Ramos (cell line): Measurements from ENCODE around the gene MT3.
"Not testable (repeated sequence)": the region's sequence is repeated elsewhere in the genome, so short reads cannot be mapped to it uniquely, and the experiment has no call there.

Source experiments
- in situ Hi-C: fragments of 300-500 bp; cut with MboI; formaldehyde crosslinking; loops from one replicate; pipeline ENCODE4 v1.14.3; 2022; ENCODE audit warnings: low sequenced_read_pairs; ENCODE audit not compliant: unreplicated experiment

Gene MT3

GRCh38 chr16:56608043-56608875 lies 18.9 kb downstream of the MT3 start, which contains the start of gene MT2A:
Gene MT2A (plus strand): TSS chr16:56608584. CDS start chr16:56608656, 72 bp downstream.
- in situ Hi-C loops, result no loop called here

DNA sequence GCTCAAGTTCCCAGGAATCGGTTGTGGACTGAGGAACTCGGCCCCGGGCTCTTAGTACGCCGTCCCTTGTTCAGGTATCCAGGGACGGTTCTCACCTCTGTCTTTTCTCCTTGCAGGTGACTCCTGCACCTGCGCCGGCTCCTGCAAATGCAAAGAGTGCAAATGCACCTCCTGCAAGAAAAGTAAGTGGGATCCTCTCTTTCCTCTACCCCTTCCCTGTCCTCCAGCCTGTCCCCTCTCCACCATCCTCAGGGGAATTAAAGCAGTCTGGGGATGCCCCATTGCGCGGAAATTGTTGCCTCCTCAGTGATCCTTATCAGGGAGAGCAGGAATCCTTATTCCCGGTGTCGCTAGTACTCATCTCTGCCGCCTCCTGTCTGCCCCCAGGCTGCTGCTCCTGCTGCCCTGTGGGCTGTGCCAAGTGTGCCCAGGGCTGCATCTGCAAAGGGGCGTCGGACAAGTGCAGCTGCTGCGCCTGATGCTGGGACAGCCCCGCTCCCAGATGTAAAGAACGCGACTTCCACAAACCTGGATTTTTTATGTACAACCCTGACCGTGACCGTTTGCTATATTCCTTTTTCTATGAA lies 19.6 kb downstream of the MT3 start:
- in situ Hi-C loops, result no loop called here

- in situ Hi-C loops, result no loop called here
These were observed 20.2 kb downstream of the MT3 start for GRCh38 chr16:56609463-56609921.

DNA sequence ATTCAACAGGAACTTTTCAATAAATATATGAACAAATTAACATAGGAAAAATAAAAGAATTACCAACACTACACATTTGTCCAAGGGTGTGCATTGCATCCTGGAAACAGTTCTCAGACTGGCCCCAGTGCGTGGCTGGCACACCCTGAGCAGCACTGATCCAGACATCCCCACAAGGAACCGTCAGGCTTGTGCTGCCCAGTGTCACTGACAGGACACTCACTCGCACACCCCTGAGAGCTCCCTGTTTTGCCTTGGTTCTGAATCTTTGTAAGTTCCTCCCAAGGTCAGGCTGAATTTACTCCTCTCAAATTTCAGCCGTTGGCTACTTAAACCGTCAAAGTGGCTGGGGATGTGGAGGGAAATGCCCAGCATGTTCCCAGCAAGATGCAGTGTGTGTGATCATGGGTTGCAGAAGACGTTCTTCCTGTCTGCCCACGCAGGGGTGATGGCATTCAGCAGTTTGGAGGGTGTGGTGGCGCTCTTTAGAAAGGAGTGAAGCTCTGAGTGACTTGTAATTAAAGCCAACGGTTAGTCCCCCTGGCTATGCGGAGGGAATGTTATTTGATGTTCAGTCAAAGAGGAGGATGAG lies 20.8 kb downstream of the MT3 start:
- in situ Hi-C loops, result no loop called here

DNA sequence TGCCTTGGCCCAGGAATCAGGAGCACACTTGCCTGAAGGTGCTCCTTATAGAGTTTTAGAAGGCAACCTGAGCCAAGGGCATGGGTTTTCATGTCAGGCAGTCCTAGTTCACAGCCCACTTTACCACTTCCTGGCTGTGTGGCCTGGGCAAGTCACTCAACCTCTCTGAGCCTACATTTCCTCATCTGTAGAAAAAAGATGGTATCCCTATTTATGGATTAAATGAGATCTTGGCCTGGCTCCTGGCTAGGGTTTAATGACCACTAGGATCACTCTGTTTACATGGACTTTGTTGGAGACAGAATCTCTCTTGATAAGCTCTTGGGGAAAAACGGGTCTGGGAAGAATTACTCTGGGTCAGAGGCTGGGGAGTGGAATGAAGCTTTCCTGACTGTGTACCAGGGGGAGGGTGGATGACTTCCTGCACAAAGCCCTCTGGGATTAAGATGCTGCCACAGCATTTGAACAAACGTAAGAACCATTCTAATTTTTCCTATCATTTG lies 21.3 kb downstream of the MT3 start:
- in situ Hi-C loops, result no loop called here

DNA sequence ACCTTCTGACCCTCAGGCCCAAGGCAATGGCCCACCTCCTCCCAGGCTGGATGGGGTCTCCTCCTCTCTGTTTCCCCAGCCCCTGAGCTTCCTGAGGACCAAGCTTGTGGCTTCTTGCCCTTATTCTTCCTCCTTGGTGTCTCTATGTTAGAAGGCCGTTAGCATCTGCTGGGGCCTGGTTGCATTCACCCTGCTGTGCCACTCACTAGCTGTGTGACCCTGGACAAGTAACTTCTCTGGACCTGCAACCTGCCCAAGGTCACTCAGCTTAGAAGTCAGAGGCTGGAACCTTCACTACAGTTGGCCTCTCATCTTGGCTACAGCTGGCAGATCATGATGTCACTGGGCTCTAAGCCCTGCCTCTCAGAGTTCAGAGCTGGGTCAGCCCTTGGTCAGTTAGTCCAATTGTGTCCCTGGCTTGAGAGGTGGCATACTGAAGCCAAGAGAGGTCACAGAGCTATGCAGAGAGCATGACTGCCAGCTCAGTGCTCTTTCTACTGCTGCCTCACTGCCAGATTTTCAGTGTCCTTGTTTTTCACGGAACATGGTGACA lies 22.0 kb downstream of the MT3 start:
- in situ Hi-C loops, result no loop called here

DNA sequence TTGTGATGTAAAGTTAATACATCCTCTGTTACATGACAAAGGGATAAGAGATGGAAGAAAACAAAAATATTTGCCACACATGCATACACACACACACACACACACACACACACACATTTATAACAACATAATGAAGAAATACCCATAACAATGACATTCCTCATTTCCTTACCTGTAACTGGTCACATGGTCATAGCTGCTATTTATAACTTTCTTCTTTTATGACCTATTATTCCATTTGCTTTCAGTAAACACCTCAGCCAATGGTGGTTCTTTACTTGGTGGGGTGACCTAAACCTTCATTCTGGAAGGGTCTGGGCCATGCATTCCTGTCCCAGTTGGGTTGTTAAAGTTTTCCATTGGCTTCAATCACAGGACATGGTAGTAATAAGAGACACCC lies 24.4 kb downstream of the MT3 start:
- in situ Hi-C loops, result no loop called here

GRCh38 chr16:56614549-56614991 lies 25.2 kb downstream of the MT3 start:
- in situ Hi-C loops, result no loop called here

- in situ Hi-C loops, result no loop called here
These were observed 26.0 kb downstream of the MT3 start for GRCh38 chr16:56615353-56615752.

DNA sequence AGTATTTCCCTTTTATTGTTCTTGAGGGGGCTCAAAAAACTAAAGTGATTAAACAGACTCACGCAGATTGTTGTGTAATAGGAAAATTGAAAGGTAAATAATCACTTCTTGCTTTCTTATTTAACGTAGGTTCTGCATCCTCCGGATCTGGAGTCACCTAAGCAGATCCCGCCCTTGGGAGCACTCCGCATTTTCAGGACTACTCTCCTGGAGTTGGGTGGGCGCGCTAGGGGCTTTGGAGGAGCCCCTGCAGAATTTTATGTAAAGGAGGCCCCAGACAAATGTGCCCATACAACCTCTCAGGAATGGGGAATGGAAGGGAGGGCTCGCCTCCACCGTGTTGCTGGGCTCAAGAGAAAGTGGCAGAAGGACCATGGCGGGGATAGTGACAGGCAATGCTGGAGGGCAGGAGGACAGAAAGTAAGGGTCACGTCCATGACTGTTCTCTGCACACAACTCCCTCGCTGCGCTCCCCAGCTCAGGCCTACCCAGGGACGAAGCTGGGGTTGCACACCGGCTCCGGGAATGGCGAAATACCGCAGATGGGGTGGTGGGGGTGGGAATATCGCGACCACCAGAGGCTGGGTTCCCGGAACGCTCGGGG lies 27.4 kb downstream of the MT3 start:
- in situ Hi-C loops, result no loop called here

DNA sequence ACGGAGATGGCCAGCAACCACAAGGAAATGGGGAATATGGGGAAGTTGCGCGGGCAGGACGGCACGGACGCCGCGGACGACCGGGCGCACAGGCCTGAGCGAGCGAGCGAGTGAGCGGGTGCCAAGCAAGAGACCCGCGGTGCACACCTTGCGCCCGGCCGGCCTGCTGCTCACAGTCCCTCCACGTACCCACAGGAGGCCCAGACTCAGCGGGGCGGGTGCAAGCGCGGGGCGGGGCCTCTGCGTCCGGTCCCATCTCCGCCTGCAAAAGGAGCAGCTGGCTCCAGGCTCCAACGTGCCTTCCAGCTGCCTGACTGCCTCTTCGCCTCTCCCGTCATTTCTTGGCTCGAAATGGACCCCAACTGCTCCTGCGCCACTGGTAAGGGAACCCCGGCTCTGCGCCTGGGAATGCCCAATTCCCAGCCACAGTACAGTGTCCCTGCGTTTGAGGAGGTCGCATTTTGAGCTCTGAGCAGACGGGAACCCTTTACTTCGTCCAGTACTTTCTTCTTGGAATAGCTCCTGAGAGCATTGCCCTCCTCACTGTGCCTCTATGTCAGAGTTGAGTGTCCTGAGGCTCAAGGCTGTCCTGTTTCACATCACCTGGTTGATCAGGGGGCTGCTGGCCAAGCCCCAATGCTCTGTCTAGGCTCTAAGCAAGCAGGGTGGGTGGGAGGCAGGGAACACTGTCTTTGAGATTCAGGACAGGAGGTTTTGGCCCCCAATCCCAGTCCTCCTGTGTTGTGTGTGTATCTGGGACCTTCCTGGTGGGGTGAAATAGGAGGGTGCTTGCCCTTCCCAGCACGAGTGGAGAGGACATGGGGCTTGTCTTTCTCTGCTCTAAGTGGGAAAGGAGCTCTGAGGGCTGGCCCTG lies 28.1 kb downstream of the MT3 start:
- in situ Hi-C loops, result no loop called here

GRCh38 chr16:56618138-56618537 lies 28.8 kb downstream of the MT3 start:
- in situ Hi-C loops, result no loop called here

DNA sequence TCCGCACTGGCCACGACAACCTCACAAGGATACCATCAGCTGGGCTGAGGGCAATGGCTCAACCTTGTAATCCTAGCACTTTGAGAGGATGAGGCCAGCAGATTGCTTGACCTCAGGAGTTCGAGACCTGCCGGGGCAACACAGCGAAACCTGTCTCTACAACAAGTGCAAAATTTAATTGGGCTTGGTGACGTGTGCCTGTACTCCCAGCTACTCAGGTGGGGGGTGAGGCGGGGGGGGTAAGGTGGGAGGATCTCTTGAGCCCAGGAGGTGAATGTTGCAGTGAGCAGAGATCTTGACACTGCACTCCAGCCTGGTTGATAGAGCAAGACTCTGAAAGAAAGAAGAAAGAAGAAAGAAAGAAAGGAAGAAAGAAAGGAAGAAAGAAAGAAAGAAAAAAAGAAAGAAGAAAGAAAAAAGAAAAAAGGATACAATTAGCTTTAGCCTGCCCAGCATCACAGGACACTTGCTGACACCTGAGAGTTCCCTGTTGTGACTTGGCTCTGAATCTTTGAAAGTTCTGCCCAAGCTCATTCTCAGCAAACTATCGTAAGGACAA lies 31.1 kb downstream of the MT3 start:
- in situ Hi-C loops, result no loop called here

GRCh38 chr16:56621665-56622445 lies 32.5 kb downstream of the MT3 start:
- in situ Hi-C loops, result not testable (repeated sequence)

DNA sequence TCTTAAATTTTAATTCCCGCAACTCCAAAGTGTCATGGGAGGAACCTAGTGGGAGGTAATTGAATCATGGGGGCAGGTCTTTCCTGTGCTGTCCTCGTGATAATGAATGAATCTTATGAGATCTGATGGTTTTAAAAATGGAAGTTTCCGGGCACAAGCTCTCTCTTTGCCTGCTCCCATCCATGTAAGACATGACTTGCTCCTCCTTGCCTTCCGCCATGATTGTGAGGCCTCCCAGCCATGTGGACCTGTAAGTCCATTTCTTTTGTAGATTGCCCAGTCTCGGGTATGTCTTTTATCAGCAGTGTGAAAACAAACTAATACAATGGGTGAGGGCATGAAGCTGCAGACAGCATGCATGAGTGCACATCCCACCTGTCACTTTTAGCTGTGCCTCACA lies 33.9 kb downstream of the MT3 start:
- in situ Hi-C loops, result not testable (repeated sequence)

- in situ Hi-C loops, result no loop called here
These were observed 34.3 kb downstream of the MT3 start for GRCh38 chr16:56623637-56624036.

DNA sequence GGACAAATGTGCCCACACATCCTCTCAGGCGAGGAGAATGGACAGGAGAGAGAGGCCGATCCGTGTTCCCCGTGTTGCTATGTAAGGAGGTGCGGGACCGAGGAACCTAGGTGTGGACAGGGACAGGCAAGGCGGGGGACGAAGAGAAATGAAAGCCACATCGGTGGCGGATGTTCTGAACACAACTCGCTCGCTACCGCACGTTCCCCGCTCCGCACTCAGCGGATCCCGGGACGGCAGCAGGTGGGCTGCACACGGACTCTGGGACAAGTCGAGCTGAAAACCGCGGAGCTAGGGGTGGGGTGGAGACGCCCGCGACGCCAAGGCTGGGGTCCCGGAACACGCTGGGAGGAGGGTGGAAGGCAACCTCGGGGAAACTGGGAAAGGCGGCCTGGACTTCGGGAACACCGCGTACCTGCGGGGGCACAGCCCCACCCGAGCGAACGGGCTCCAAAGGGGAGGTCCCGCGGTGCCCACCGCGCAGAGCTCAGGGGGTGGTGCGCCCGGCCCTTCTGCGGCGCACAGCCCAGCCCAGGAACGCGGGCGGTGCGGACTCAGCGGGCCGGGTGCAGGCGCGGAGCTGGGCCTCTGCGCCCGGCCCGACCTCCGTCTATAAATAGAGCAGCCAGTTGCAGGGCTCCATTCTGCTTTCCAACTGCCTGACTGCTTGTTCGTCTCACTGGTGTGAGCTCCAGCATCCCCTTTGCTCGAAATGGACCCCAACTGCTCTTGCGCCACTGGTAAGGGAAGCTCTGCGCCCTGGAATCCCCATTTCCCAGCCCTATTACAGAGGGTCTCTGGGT lies 36.0 kb downstream of the MT3 start, which contains the start of gene MT1E:
Gene MT1E (plus strand): TSS at position 642 of the 803 bp plus-strand sequence. CDS start 71 bp downstream, at position 713.
- in situ Hi-C loops, result no loop called here
